ENCODE data around the gene KRT80. TPM values are rescaled to one million over a fixed set of nuclear protein-coding genes. Genes with fewer than 3 reads are reported as not detected.

KRT80 gene
- polyA plus RNA-seq, 1 experiment = 2.1 TPM

GRCh38 chr12:52182384-52182783 is 9.4 kb downstream of the KRT80 start:
- CTCF ChIA-PET = interaction anchor here (1.1 to 1.8 kb wide), 3 partner anchors 17 to 157 kb away, joined by 3 to 5 read pairs (median 4); no protein-coding TSS in a partner anchor
- H3K27ac ChIP-seq (ENCODE audit: low read depth, low read length) = peak overlapping the region; percentile 94
- POLR2A ChIA-PET = interaction anchor here (0.5 to 2.1 kb wide), 3 partner anchors 9 to 99 kb away, joined by 3 to 17 read pairs (median 4); partner anchors contain the start of gene KRT80
- no peaks in the 10 kb centered on the region for H3K27me3 ChIP-seq (ENCODE audit: control insufficient read depth, insufficient read depth, low read length)
- TF ChIP-seq CTCF (IDR thresholded peaks at IDR 0.05; ENCODE audit: low read depth, low read length) = no peak
- DNase-seq (ENCODE audit: low read depth, low spot score) = no peak
- H3K9me3 ChIP-seq (ENCODE audit: control insufficient read depth, insufficient read depth, low read length) = no peaks in the 10 kb centered on the region; the same call in 1 of the 2 replicates
- H3K4me3 ChIP-seq (ENCODE audit: low read depth, low read length) = no peak overlapping the region

DNA sequence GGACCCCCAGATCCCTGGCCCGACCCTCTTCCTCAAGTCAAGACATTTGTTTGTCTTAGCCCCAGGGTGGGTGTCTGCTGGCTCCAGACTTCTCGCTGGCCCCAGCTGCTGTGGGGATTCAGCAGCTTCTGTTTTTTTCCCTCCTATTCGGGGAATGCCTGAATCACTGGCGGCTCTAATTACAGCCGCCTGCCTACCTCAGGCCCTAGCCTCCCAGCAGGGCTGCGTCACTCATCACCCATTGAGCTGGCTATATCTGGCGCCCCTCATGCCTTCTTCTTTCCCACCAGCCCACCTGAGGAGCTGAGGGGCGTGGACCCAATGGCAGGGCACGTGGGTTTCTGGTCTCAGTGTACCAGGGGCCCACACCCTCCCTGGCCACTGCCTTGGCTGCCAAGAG is 10.1 kb downstream of the KRT80 start:
- no peak for TF ChIP-seq CTCF (IDR thresholded peaks at IDR 0.05; ENCODE audit: low read depth, low read length)
- DNase-seq (ENCODE audit: low read depth, low spot score) = peak; percentile 58
- Histone ChIP-seq H3K4me3 (ENCODE audit: low read depth, low read length) (no peak overlapping the region), H3K9me3 (ENCODE audit: control insufficient read depth, insufficient read depth, low read length) (no peaks in the 10 kb centered on the region; the same call in 1 of the 2 replicates), H3K27me3 (ENCODE audit: control insufficient read depth, insufficient read depth, low read length) (no peaks in the 10 kb centered on the region), H3K27ac (ENCODE audit: low read depth, low read length) (peak overlapping the region; percentile 94)
- ChIA-PET POLR2A (interaction anchor here (1.1 to 2.1 kb wide), 3 partner anchors 10 to 99 kb away, joined by 3 to 17 read pairs (median 3); partner anchors contain the start of gene KRT80), CTCF (interaction anchor here (0.8 to 1.8 kb wide), 5 partner anchors 11 to 157 kb away, joined by 3 to 5 read pairs (median 3); no protein-coding TSS in a partner anchor)

DNA sequence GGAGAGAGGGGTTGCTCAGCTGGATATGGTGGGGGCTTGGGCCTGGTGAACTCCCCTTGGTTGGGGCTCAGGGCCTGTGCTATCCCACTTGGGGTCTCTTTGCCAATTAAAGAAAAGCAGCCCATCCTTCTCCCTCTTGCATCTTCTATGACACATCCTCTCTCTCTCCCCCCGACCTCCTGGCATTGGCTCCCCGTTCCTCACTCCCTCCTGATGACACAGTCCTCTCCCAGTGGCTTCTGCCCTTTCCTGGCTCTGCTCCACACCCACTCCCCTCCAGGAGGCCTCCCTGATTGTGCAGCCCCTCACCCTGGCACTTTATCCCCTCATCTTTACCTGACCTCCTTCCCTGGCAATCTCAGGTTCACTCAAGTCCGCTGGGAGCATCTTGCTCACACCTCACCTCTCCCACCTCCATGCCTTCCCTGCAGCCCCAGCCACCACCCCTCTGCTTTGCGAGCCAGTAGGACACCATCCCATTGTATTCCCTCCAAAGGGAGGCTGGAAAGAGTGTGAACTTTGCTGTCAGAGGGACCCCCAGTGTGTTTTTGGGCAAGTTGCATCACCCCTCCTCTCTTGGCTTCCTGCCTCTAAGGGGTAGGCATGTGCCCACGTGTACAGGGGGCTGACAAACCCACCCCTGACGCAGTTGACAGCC is 10.7 kb downstream of the KRT80 start:
- ChIA-PET POLR2A (interaction anchor here (1.1 to 2.1 kb wide), 3 partner anchors 11 to 100 kb away, joined by 3 to 17 read pairs (median 3); partner anchors contain the start of gene KRT80), CTCF (interaction anchor here (0.8 to 1.8 kb wide), 5 partner anchors 11 to 156 kb away, joined by 3 to 5 read pairs (median 3); no protein-coding TSS in a partner anchor)
- Histone ChIP-seq H3K4me3 (ENCODE audit: low read depth, low read length) (no peak overlapping the region), H3K27ac (ENCODE audit: low read depth, low read length) (peak overlapping the region; percentile 94), H3K27me3 (ENCODE audit: control insufficient read depth, insufficient read depth, low read length) (no peaks in the 10 kb centered on the region), H3K9me3 (ENCODE audit: control insufficient read depth, insufficient read depth, low read length) (no peaks in the 10 kb centered on the region; the same call in 1 of the 2 replicates)
- DNase-seq (ENCODE audit: low read depth, low spot score) = no peak
- TF ChIP-seq CTCF (IDR thresholded peaks at IDR 0.05; ENCODE audit: low read depth, low read length) = no peak

GRCh38 chr12:52179396-52179973 is 12.3 kb downstream of the KRT80 start:
- DNase-seq (ENCODE audit: low read depth, low spot score) = no peak
- CTCF ChIA-PET = interaction anchor here (0.7 kb wide), 1 partner anchor 100 kb away, joined by 3 read pairs; no protein-coding TSS in a partner anchor
- H3K9me3 ChIP-seq (ENCODE audit: control insufficient read depth, insufficient read depth, low read length) = no peaks in the 10 kb centered on the region
- peak overlapping the region; percentile 11 for H3K27ac ChIP-seq (ENCODE audit: low read depth, low read length)
- no peaks in the 10 kb centered on the region for H3K27me3 ChIP-seq (ENCODE audit: control insufficient read depth, insufficient read depth, low read length)
- H3K4me3 ChIP-seq (ENCODE audit: low read depth, low read length) = no peak overlapping the region
- POLR2A ChIA-PET = no interaction called here
- no peak for TF ChIP-seq CTCF (IDR thresholded peaks at IDR 0.05; ENCODE audit: low read depth, low read length)

DNA sequence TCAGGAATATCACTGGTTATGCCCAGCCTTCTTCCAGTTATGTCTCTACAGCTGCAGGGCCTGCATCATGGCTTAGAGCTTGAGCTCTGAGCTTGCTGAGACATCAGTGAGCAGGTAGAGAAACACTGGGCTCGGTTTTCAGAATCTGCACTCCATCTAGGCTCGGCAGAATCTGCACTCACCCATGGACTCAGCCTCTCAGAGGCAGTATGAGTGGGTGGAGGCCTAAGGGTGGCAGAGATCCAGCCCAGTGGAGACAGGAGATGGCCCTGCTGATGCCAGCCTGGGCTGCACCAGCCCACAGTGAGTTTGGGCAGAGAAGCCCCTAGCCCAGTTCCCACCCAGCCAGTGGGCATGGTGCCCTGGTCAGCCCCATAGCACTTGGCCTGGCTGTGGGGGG is 12.8 kb downstream of the KRT80 start:
- CTCF ChIA-PET = interaction anchor here (0.7 kb wide), 1 partner anchor 100 kb away, joined by 3 read pairs; no protein-coding TSS in a partner anchor
- H3K27ac ChIP-seq (ENCODE audit: low read depth, low read length) = peak overlapping the region; percentile 21
- POLR2A ChIA-PET = no interaction called here
- TF ChIP-seq CTCF (IDR thresholded peaks at IDR 0.05; ENCODE audit: low read depth, low read length) = no peak
- DNase-seq (ENCODE audit: low read depth, low spot score) = no peak
- H3K4me3 ChIP-seq (ENCODE audit: low read depth, low read length) = no peak overlapping the region
- no peaks in the 10 kb centered on the region for H3K9me3 ChIP-seq (ENCODE audit: control insufficient read depth, insufficient read depth, low read length)
- no peaks in the 10 kb centered on the region for H3K27me3 ChIP-seq (ENCODE audit: control insufficient read depth, insufficient read depth, low read length)
